ENCODE results near the gene SMARCE1.

DNA sequence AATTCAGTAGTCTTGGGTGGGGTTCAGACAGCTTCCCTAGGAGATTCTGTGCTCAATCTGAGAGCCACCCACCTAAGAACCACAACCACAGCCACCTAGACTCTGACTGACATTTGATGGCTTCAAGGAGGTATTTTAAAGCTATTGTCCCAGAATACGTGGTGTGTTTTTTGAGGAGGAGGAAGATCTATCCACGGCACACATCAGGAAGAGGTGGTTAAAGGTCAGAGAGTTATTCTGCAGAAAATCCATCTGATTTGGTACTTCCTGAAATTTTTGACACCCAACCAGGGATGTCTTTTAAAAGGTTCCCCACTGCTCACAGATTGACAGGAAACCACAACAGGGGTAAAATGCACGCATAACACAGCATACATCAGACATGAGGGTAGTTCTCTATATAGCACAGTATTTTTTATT, 25.1 kb downstream of the SMARCE1 start:
- TF ChIP-seq POLR2A (IDR thresholded peaks at IDR 0.05; ENCODE audit: low read length) = no peak
- no peak for TF ChIP-seq GATA1 (IDR thresholded peaks at IDR 0.05; ENCODE audit: low read depth, low read length)
